Sigmoid colon (tissue), 7 donors: ENCODE results near the gene TMEM135. TPM values are rescaled to one million over a fixed set of nuclear protein-coding genes. Genes with fewer than 3 reads are reported as not detected.

Source experiments
- DNase-seq: peaks from one replicate; pipeline ENCODE4 v3.0.0-alpha.2; 2019
- H3K27ac ChIP-seq, 4 donors: fragments of 200-600 bp; sonication (generic); one replicate each; pipeline ENCODE4 v1.5.1; 2016 to 2019; ENCODE audit warnings: mild to moderate bottlenecking in 1 of 4
- H3K27me3 ChIP-seq, 3 donors: fragments of 200-600 bp; sonication (generic); one replicate each; pipeline ENCODE4 v1.5.1; 2019; ENCODE audit warnings: mild to moderate bottlenecking in 1 of 3
- H3K36me3 ChIP-seq, 4 donors: fragments of 200-600 bp; sonication (generic); one replicate each; pipeline ENCODE4 v1.5.1; 2016 to 2019
- H3K4me1 ChIP-seq, 4 donors: fragments of 200-600 bp; sonication (generic); one replicate each; pipeline ENCODE4 v1.5.1; 2017 to 2019
- H3K4me3 ChIP-seq, 4 donors: fragments of 200-600 bp; sonication (generic); one replicate each; pipeline ENCODE4 v1.5.1; 2017 to 2019; ENCODE audit warnings: mild to moderate bottlenecking in 2 of 4, moderate library complexity in 1 of 4
- H3K9me3 ChIP-seq, 4 donors: fragments of 200-600 bp in 3 of 4; sonication (generic) in 3 of 4; one replicate each; pipeline versions ENCODE4 v1.5.1 to v1.6.1; 2013 to 2019
- EP300 ChIP-seq, 4 donors: sonication (generic); formaldehyde crosslinking; IDR thresholded peaks; one replicate each; pipeline ENCODE4 v1.6.1; 2017; ENCODE audit warnings: antibody characterized with exemption in 4 of 4
- POLR2A ChIP-seq, 2 donors: fragments of 450-650 bp; IDR thresholded peaks; one replicate each; pipeline ENCODE4 v1.6.1; 2016; ENCODE audit warnings: antibody characterized with exemption in 2 of 2, mild to moderate bottlenecking in 2 of 2, moderate library complexity in 2 of 2
- POLR2AphosphoS5 ChIP-seq, 4 donors: sonication (generic); formaldehyde crosslinking; IDR thresholded peaks; one replicate each; pipeline ENCODE4 v1.6.1; 2017; ENCODE audit warnings: antibody characterized with exemption in 4 of 4
- WGBS, 2 donors: extraction: QIAGEN DNeasy Blood & Tissue Kit; methylation state at CpG; one replicate each; pipeline ENCODE4 v1.1.7; 2013; 5-methylcytosine and 5-hydroxymethylcytosine counted together
- intact Hi-C: fragments of 100-400 bp; cut with DNase I; formaldehyde crosslinking; loops from one replicate; pipeline ENCODE4 v1.15.1; 2023
- polyA plus RNA-seq, 3 donors: library from polyadenylated mRNA; stranded (reverse); fragments of 200-250 nt; gene quantifications; one replicate each; pipeline ENCODE4 v1.2.3, GENCODE V29; 2013
- total RNA-seq, 4 donors: library from RNA; depleted of rRNA; stranded (reverse); fragments of >200 nt; gene quantifications; one replicate each; pipeline ENCODE4 v1.1.0, GENCODE V29; 2016
- TF ChIP-seq, protein P1 (sequence below), 4 experiments: fragments of 450-650 bp in 3 of 4; fragments of 200-600 bp in 1 of 4; IDR thresholded peaks; one replicate each; pipeline ENCODE4 v1.5.1; 2016 to 2019; ENCODE audit warnings: antibody characterized with exemption in 4 of 4, mild to moderate bottlenecking in 3 of 4, moderate library complexity in 2 of 4
- donor health status: healthy with polysubstance abuse.
- donor health status: Bipolar disorder and iron deficiency.
- donor health status: healthy.

The TMEM135 gene
- total and polyA plus RNA-seq, 7 donors = 4.8 to 36.2 (median 20.0) TPM

DNA sequence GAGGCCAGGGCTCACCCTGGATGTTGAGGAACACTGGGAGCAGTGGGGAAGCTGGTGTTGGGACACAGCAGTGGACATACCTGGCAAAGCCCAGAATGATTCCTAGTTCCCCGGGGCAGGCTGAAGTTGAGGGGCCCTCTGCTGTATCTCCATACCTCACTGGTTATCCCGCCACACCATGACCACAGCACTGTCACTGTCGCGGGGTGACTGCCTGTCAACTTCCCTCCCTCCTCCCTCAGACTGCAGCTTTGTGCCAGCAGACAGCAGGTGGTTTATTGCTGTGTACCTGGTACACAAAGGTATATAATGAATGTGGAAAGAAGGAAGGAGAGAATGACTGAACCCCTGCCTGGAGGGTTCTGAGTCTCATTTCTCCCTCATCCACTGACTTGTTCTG lies 318.7 kb downstream of the TMEM135 start:
- Histone ChIP-seq H3K27me3 (no peaks in the 10 kb centered on the region), H3K9me3 (no peaks in the 10 kb centered on the region), H3K27ac (no peak overlapping the region), H3K36me3 (no peaks in the 10 kb centered on the region), H3K4me1 (peaks cover 0 to 16% (median 8%) of the 10 kb centered on the region in 4 donors), H3K4me3 (no peak overlapping the region)
- DNase-seq = no peak
- TF ChIP-seq, protein P1, sequence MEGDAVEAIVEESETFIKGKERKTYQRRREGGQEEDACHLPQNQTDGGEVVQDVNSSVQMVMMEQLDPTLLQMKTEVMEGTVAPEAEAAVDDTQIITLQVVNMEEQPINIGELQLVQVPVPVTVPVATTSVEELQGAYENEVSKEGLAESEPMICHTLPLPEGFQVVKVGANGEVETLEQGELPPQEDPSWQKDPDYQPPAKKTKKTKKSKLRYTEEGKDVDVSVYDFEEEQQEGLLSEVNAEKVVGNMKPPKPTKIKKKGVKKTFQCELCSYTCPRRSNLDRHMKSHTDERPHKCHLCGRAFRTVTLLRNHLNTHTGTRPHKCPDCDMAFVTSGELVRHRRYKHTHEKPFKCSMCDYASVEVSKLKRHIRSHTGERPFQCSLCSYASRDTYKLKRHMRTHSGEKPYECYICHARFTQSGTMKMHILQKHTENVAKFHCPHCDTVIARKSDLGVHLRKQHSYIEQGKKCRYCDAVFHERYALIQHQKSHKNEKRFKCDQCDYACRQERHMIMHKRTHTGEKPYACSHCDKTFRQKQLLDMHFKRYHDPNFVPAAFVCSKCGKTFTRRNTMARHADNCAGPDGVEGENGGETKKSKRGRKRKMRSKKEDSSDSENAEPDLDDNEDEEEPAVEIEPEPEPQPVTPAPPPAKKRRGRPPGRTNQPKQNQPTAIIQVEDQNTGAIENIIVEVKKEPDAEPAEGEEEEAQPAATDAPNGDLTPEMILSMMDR (IDR thresholded peaks at IDR 0.05) = no peak
- no peak for TF ChIP-seq EP300 (IDR thresholded peaks at IDR 0.05)
- intact Hi-C loops = no loop called here
- WGBS, 2 donors = 18 to 67% methylated on average over 4 of the region's 4 CpGs

GRCh38 chr11:87358461-87358860 lies 320.7 kb downstream of the TMEM135 start:
- intact Hi-C loops = no loop called here
- Histone ChIP-seq H3K4me1 (peaks cover 0 to 5% (median 0%) of the 10 kb centered on the region in 4 donors), H3K9me3 (no peaks in the 10 kb centered on the region), H3K36me3 (no peaks in the 10 kb centered on the region), H3K27ac (no peak overlapping the region), H3K4me3 (no peak overlapping the region), H3K27me3 (no peaks in the 10 kb centered on the region)
- WGBS, 2 donors = 51 to 75% methylated on average over 5 of the region's 5 CpGs
- no peak for TF ChIP-seq POLR2AphosphoS5 (IDR thresholded peaks at IDR 0.05)
- TF ChIP-seq EP300 (IDR thresholded peaks at IDR 0.05) = no peak
- TF ChIP-seq, protein P1 (IDR thresholded peaks at IDR 0.05) = no peak
- TF ChIP-seq POLR2A (IDR thresholded peaks at IDR 0.05) = no peak
- DNase-seq = no peak

- Histone ChIP-seq H3K27me3 (no peaks in the 10 kb centered on the region), H3K36me3 (no peaks in the 10 kb centered on the region), H3K27ac (no peak overlapping the region), H3K9me3 (no peaks in the 10 kb centered on the region), H3K4me3 (no peak overlapping the region), H3K4me1 (no peaks in the 10 kb centered on the region)
- DNase-seq = no peak
- WGBS, 2 donors = 21 to 70% methylated on average over 6 of the region's 6 CpGs
- TF ChIP-seq, protein P1 (IDR thresholded peaks at IDR 0.05) = no peak
- TF ChIP-seq POLR2AphosphoS5 (IDR thresholded peaks at IDR 0.05) (no peak), POLR2A (IDR thresholded peaks at IDR 0.05) (no peak), EP300 (IDR thresholded peaks at IDR 0.05) (no peak)
- intact Hi-C loops = no loop called here
These were observed 321.7 kb downstream of the TMEM135 start for GRCh38 chr11:87359401-87359800.

- H3K27ac ChIP-seq = no peak overlapping the region
- H3K4me1 ChIP-seq = no peaks in the 10 kb centered on the region
- no peak overlapping the region for H3K4me3 ChIP-seq
- intact Hi-C loops = no loop called here
- no peaks in the 10 kb centered on the region for H3K27me3 ChIP-seq
- TF ChIP-seq EP300 (IDR thresholded peaks at IDR 0.05) (no peak), POLR2A (IDR thresholded peaks at IDR 0.05) (no peak), POLR2AphosphoS5 (IDR thresholded peaks at IDR 0.05) (no peak)
- TF ChIP-seq, protein P1 (IDR thresholded peaks at IDR 0.05) = no peak
- DNase-seq = no peak
- H3K36me3 ChIP-seq = no peaks in the 10 kb centered on the region
- no peaks in the 10 kb centered on the region for H3K9me3 ChIP-seq
- 96 to 97% methylated on average over 5 of the region's 5 CpGs for WGBS, 2 donors
These were observed 324.2 kb downstream of the TMEM135 start for GRCh38 chr11:87361891-87362290.

DNA sequence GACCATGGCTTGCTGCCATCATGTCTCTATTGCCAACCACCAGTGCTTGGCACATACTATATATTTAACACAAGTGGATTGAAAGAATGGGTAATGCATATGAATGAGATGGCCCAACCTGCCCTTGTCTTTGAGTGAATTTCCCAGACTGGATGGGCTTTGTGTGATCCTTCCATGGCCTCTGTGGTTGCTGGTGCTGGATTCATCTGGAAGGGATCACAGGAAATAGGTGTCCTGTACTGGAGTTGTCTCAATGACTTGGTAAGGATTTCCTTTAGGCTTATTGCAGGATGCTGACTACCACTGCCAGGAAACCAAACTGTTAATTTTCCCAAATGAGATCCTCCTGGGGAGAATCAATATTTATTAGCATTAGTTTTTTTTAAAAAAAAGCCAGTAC lies 328.6 kb downstream of the TMEM135 start:
- intact Hi-C loops = no loop called here

More for the DNA sequence above, 328.6 kb downstream of the TMEM135 start:
- Histone ChIP-seq H3K36me3 (no peaks in the 10 kb centered on the region), H3K27ac (no peak overlapping the region), H3K9me3 (no peaks in the 10 kb centered on the region), H3K4me1 (no peaks in the 10 kb centered on the region), H3K27me3 (no peaks in the 10 kb centered on the region), H3K4me3 (no peak overlapping the region)
- no peak for TF ChIP-seq POLR2A (IDR thresholded peaks at IDR 0.05)
- TF ChIP-seq, protein P1 (IDR thresholded peaks at IDR 0.05) = no peak
- TF ChIP-seq POLR2AphosphoS5 (IDR thresholded peaks at IDR 0.05) = no peak
- no peak for TF ChIP-seq EP300 (IDR thresholded peaks at IDR 0.05)
- DNase-seq = no peak
